GM21423 (cell line): ENCODE results near the gene CA7.
"Not testable (repeated sequence)": the region's sequence is repeated elsewhere in the genome, so short reads cannot be mapped to it uniquely, and the experiment has no call there.

Experiments
- ATAC-seq: cut with Tn5 transposase; IDR thresholded peaks from one replicate; pipeline ENCODE4 v1.9.1; 2021; ENCODE audit warnings: mild to moderate bottlenecking, moderate library complexity; ENCODE audit not compliant: unreplicated experiment

CA7 gene

GRCh38 chr16:66895999-66896398 is 51.8 kb downstream of the CA7 start:
- ATAC-seq: no peak

GRCh38 chr16:66896682-66897081 is 52.5 kb downstream of the CA7 start:
- ATAC-seq: not testable (repeated sequence)

DNA sequence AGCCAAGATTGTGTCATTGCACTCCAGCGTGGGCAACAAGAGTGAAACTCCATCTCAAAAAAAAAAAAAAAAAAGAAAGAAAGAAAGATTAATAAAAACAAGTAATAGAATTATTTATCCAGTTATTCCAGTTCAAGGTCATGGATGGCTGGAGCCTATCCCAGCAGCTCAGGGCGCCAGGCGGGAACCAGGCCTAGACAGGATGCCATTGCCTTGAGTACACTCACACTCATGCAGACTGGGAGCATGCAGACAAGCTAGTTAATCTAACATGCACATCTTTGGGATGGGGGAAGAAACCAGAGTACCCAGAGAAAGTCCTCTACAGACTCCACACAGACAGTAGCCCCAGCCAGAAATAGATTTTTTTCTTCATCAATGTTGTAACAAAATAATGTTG is 54.0 kb downstream of the CA7 start:
- ATAC-seq: no peak

- ATAC-seq: no peak
Observed at GRCh38 chr16:66898933-66899309, 54.7 kb downstream of the CA7 start.

GRCh38 chr16:66899310-66899944 is 55.2 kb downstream of the CA7 start:
- no peak for ATAC-seq

DNA sequence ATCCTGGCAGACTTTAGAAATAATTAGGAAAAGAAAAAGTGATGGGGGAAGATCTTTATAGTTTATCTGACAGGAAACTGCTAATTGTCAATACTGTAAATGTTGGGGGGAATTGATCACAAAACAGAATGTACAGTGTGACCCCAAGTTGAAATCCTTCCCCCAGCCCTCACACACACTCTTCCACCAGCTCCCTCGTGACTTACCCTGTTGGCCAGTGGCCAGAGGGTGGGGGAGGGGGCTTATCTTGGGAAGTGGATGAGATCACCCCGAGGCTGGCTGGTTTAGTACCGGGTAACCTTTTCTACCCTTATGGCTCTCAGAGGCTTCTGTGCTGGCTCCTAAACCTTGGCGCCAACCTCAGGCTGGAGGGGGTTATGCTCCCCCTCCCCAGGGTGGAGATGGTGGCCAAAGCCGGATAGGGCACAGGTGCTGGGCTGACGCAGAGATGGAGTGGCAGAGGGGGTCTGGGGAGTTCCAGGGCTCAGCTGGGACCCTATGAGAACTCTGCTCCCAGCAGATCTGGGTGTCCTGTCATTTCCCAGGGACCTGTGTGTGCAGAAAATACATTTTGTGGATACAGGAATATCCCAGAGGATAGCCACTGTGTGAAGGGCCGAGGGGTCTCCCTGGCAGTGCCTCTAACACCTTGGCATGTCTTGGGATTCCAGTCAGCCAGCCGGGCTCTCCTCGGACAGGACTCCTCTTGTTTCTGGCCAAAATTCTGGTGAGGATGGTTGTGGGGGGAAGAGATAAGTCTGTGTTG is 55.9 kb downstream of the CA7 start:
- ATAC-seq: no peak

DNA sequence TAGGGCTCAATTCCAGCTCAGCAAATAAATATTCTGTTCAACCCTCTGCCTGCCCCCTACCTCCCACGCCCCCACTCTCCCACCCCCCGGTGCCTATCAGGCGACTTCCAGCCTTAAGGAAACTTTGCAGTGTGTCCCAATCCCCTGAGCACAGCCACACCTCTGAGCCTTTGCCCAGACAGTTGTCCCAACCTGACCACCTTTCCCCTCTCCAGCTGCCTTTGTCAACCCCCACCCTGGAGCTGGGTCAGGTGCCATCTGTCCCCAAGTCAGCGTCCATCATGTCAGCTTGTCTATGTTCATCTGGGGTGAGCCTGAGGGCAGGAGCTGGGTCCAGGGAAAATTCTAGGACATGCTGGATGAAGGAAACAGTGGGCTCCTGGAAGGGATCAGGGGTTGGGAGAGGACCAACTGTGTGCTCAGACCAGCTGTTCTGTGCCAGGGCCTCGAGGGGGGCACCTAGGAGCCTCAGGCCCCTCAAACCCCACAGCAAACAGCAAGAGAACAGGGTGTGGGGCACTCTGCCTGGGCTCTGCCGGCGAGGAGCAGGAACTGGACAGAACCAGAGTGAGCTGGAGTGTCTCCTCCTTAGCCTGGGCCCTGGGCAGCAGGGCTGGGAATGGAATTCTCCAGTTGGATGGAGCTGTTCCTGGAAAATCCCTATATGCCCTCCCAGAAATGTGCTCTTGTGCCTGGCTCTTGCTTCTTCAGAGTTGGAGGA is 56.7 kb downstream of the CA7 start:
- ATAC-seq: no peak

DNA sequence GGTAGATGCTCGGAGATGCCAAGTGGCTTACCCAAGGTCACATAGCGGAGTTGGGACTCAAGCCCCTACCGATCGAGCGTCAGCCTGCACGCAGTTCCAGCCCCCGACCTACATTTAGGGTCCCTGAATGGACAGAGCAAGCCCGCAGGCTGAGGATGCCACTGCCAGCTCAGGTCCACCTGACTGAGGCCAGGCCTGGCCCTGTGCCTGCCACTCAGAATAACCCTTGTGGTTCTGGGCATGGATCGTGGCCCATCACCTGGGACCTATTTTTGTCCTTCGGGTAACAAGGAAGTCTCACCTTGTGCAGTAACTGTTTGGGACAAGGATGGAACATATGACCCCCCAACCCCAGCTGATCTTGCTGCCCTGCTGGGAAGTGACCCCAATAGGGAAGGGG is 57.4 kb downstream of the CA7 start:
- no peak for ATAC-seq

GRCh38 chr16:66902648-66903543 is 58.7 kb downstream of the CA7 start:
- no peak for ATAC-seq
